ENCODE measurements around the gene GOLGA3.

The GOLGA3 gene

DNA sequence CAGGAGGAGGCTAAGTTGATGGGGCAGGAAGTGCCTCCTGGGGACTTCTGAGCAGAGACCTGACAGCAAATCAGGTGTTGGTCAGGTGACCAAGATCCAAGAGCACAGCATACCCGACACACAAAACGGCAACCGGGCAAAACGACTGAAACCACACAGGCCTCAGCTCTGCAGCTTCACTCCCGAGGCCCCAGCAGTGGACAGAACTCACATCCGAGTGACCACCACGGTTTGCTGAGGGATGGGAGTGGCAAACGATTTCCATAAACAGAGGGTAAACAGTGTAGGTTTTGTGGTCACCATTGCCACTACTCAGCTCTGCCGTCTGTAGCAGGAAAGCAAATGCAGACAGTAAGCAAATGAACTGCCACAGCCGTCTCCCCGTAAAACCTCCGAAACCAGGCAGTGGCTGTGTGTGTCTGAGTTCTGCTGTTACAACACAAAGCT is 44.3 kb upstream of the GOLGA3 start:
- TF ChIP-seq USF1 (IDR thresholded peaks at IDR 0.05) (no peak), REST (IDR thresholded peaks at IDR 0.05; ENCODE audit: low read depth) (no peak), TAF1 (IDR thresholded peaks at IDR 0.05; ENCODE audit: low read depth) (no peak), EGR1 (IDR thresholded peaks at IDR 0.05) (no peak), NFIC (IDR thresholded peaks at IDR 0.05) (no peak), ZBTB7A (IDR thresholded peaks at IDR 0.05; ENCODE audit: low read depth) (no peak), FOXM1 (IDR thresholded peaks at IDR 0.05; ENCODE audit: borderline replicate concordance, low read depth) (no peak), RAD21 (IDR thresholded peaks at IDR 0.05; ENCODE audit: low read depth) (no peak), TCF12 (IDR thresholded peaks at IDR 0.05; ENCODE audit: low read depth) (no peak)

DNA sequence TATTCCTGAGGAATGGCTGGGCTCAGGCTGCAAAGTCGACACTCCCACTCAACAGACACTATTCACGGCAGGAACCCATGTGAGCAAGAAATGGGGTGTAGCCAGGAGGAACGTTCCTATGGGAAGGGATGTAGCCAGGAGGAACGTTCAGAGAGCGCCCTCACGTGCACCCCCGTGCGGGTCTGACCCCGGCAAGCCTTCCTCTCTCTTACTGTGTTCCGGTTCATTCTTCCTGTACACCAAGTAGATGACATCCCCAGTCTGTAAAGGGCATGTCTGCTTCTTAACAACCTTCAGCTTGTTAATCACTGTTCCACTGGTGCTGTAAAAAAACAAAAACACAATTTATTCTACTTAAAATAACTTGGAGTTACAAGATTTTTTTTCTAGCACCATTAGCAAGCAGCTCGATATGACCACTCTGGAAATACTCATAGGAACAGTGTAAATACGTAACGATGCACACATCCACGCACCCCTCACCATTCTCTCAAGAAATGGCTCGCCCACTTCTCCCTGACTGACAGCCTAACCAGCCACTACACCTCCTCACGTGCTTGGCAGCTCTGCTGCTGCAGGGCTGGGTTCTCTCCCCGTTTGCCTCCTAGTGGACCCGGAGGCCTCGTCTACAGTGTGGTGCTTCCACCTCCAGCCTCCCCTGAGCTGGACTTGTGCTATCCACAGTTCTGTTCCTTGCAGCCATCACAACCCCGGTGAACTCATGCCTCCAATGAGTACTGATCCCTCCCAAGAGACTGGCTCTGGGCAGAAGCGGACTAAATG is 43.6 kb upstream of the GOLGA3 start:
- TF ChIP-seq TCF12 (IDR thresholded peaks at IDR 0.05; ENCODE audit: low read depth) (no peak), REST (IDR thresholded peaks at IDR 0.05; ENCODE audit: low read depth) (no peak), NFIC (IDR thresholded peaks at IDR 0.05) (no peak)

- no peak for TF ChIP-seq FOXM1 (IDR thresholded peaks at IDR 0.05; ENCODE audit: borderline replicate concordance, low read depth)
- no peak for TF ChIP-seq REST (IDR thresholded peaks at IDR 0.05; ENCODE audit: low read depth)
- TF ChIP-seq EP300 (IDR thresholded peaks at IDR 0.05; ENCODE audit: borderline replicate concordance) = no peak
- TF ChIP-seq RAD21 (IDR thresholded peaks at IDR 0.05; ENCODE audit: low read depth) = no peak
- TF ChIP-seq TCF12 (IDR thresholded peaks at IDR 0.05; ENCODE audit: low read depth) = no peak
- TF ChIP-seq CREB1 (IDR thresholded peaks at IDR 0.05; ENCODE audit: low read depth) = no peak
These were observed 40.9 kb upstream of the GOLGA3 start for GRCh38 chr12:132869551-132869950.

DNA sequence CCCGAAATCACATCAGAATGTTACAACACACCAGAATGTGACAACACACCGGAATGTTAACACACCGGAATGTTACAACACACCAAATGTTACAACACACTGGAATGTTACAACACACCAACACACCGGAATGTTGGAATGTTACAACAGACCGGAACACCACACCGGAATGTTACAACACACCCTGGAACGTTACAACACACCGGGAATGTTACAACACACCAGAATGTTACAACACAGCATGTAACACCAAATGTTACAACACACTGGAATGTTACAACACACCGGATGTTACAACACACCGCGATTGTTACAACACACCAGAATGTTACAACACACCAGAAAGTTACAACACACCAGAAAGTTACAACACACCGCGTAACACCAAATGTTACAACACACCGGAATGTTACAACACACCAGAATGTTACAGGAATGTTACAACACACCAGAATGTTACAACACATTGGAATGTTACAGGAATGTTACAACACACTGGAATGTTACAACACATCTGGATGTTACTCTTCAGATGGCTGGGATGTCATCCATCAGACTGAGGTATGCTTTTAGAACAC is 37.7 kb upstream of the GOLGA3 start:
- TF ChIP-seq USF1 (IDR thresholded peaks at IDR 0.05) (no peak), CEBPB (IDR thresholded peaks at IDR 0.05) (peak; percentile 21; the same call in 1 of the 2 replicates), EGR1 (IDR thresholded peaks at IDR 0.05) (no peak)

GRCh38 chr12:132861558-132861957 is 32.9 kb upstream of the GOLGA3 start:
- TF ChIP-seq EGR1 (IDR thresholded peaks at IDR 0.05) (no peak), REST (IDR thresholded peaks at IDR 0.05; ENCODE audit: low read depth) (no peak), CREB1 (IDR thresholded peaks at IDR 0.05; ENCODE audit: low read depth) (no peak), YY1 (IDR thresholded peaks at IDR 0.05; ENCODE audit: low read depth) (no peak), USF1 (IDR thresholded peaks at IDR 0.05) (no peak), NFIC (IDR thresholded peaks at IDR 0.05) (no peak), FOXM1 (IDR thresholded peaks at IDR 0.05; ENCODE audit: borderline replicate concordance, low read depth) (no peak), MAX (IDR thresholded peaks at IDR 0.05) (no peak), RAD21 (IDR thresholded peaks at IDR 0.05; ENCODE audit: low read depth) (no peak), CEBPB (IDR thresholded peaks at IDR 0.05) (no peak), ZBTB7A (IDR thresholded peaks at IDR 0.05; ENCODE audit: low read depth) (no peak), TCF12 (IDR thresholded peaks at IDR 0.05; ENCODE audit: low read depth) (no peak), EP300 (IDR thresholded peaks at IDR 0.05; ENCODE audit: borderline replicate concordance) (no peak)
